ENCODE results near the gene RPS28. TPM values are rescaled to one million over a fixed set of nuclear protein-coding genes. Genes with fewer than 3 reads are reported as not detected.
"Not testable (repeated sequence)": the region's sequence is repeated elsewhere in the genome, so short reads cannot be mapped to it uniquely, and the experiment has no call there.

Gene RPS28
- total RNA-seq, 4 donors from 2014 or later = 172 to 357 (median 250) TPM

DNA sequence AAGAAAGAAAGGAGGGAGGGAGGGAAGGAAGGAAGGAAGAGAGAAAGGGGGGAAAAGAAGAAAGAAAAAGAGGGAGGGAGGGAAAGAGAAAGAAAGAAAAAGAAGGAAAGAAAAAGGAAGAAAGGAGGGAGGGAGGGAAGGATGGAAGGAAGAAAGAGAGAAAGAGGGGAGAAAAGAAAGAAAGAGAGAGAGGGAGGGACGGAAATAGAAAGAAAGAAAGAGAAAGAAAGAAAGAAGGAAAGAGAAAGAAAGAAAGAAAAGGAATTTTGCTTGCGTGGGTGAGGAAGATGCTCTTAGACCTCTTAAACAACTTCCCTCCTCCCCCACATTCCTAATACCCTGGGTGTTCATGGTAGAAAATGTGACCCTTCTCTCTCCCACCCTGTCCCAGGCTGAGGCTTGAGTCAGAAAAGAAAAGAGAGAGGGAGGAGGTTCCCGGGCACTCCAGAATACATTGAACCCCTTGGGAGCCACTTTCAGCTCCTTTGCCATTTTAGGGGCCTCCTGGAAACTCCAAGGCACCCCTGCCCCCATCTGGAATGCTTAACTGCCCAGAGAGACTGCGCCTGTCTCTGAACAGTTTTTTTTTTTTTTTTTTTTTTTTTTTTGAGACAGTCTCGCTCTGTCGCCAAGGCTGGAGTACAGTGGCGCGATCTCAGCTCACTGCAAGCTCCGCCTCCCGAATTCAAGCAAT is 31.0 kb downstream of the RPS28 start:
- Histone ChIP-seq H3K4me3 (peak overlapping the region in 1 of 2 donors; percentile 18), H3K36me3 (no peaks in the 10 kb centered on the region), H3K9me3 (no peaks in the 10 kb centered on the region), H3K27me3 (peaks cover 33% of the 10 kb centered on the region), H3K27ac (peak overlapping the region in 1 of 4 donors; percentile 27), H3K4me1 (peaks cover 0 to 23% (median 8%) of the 10 kb centered on the region in 3 donors)
- ATAC-seq = no peak
- 23 to 36% methylated on average over 6 to 8 of the region's 10 CpGs for WGBS, 2 donors (ENCODE audit: low coverage in 1 of 2)
- no peak for TF ChIP-seq POLR2A (IDR thresholded peaks at IDR 0.05)
- TF ChIP-seq, protein P1, sequence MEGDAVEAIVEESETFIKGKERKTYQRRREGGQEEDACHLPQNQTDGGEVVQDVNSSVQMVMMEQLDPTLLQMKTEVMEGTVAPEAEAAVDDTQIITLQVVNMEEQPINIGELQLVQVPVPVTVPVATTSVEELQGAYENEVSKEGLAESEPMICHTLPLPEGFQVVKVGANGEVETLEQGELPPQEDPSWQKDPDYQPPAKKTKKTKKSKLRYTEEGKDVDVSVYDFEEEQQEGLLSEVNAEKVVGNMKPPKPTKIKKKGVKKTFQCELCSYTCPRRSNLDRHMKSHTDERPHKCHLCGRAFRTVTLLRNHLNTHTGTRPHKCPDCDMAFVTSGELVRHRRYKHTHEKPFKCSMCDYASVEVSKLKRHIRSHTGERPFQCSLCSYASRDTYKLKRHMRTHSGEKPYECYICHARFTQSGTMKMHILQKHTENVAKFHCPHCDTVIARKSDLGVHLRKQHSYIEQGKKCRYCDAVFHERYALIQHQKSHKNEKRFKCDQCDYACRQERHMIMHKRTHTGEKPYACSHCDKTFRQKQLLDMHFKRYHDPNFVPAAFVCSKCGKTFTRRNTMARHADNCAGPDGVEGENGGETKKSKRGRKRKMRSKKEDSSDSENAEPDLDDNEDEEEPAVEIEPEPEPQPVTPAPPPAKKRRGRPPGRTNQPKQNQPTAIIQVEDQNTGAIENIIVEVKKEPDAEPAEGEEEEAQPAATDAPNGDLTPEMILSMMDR (IDR thresholded peaks at IDR 0.05) = no peak
- TF ChIP-seq EP300 (IDR thresholded peaks at IDR 0.05) = no peak
- TF ChIP-seq POLR2AphosphoS5 (IDR thresholded peaks at IDR 0.05) = no peak

DNA sequence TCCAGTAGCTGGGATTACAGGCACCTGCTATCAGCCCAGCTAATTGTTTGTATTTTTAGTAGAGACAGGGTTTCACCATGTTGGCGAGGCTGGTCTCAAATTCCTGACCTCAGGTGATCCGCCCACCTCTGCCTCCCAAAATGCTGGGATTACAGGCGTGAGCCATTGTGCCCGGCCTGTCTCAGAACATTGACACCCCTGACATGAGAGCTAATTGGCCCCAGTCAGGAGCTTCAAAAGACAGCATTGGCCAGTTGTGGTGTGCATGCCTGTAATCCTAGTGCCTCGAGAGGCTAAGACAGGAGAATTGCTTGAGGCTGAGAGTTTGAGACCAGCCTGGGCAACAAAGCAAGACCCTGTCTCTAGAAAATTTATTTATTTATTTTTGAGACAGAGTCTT is 31.5 kb downstream of the RPS28 start:
- 40 to 89% methylated on average over 1 to 4 of the region's 5 CpGs for WGBS, 2 donors (ENCODE audit: low coverage in 1 of 2)
- not testable (repeated sequence) for ATAC-seq, H3K9me3 ChIP-seq, H3K36me3 ChIP-seq
- peak overlapping the region in 1 of 2 donors; percentile 18 for H3K4me3 ChIP-seq
- peak overlapping the region in 1 of 4 donors; percentile 27 for H3K27ac ChIP-seq
- peaks cover 0 to 23% (median 8%) of the 10 kb centered on the region in 3 donors for H3K4me1 ChIP-seq
- peaks cover 33% of the 10 kb centered on the region for H3K27me3 ChIP-seq

DNA sequence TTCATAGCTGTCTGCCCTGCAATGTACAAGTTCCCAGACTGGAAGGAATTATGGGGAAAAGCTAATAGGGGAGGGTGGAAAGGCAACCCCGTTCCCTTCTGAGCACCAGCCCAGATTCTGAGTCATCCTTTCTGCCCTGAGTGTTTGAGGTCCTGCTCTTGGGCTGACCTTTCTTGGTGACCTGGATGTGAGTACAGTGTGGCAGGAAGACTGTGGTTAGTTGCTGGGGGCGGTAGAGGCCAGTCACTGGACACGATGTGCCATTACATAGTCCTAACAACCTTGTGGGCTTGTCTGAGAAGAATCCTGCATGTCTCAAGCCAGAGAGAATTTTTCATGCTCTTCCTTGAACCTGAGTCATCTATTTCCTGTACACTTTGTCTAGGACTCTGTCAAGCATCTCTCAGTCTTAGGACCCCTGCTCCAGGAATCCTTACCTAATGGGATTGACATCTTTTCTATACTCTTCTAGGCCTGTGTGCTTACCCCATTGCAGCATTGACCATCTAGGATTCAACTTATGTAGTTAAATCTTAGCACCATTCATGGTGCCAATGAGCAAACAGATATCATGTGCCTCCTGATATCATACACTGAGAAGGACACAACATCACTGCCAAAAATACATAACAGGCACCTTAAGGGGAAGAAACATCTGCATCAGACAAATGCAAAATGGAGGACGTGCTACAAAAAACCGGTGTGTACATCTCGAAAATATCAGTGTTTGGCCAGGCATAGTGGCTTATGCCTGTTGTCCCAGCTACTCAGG is 34.5 kb downstream of the RPS28 start:
- Histone ChIP-seq H3K4me3 (no peak overlapping the region), H3K27ac (peak overlapping the region in 2 of 4 donors; percentile 23 to 29), H3K27me3 (peaks cover 25% of the 10 kb centered on the region), H3K4me1 (peaks cover 0 to 23% (median 8%) of the 10 kb centered on the region in 3 donors), H3K9me3 (no peaks in the 10 kb centered on the region), H3K36me3 (no peaks in the 10 kb centered on the region)
- TF ChIP-seq POLR2AphosphoS5 (IDR thresholded peaks at IDR 0.05) = peak; percentile 66
- no peak for TF ChIP-seq EP300 (IDR thresholded peaks at IDR 0.05)
- WGBS, 2 donors (ENCODE audit: low coverage in 1 of 2) = 52 to 53% methylated on average over 3 to 5 of the region's 6 CpGs
- peak; percentile 72 for ATAC-seq

DNA sequence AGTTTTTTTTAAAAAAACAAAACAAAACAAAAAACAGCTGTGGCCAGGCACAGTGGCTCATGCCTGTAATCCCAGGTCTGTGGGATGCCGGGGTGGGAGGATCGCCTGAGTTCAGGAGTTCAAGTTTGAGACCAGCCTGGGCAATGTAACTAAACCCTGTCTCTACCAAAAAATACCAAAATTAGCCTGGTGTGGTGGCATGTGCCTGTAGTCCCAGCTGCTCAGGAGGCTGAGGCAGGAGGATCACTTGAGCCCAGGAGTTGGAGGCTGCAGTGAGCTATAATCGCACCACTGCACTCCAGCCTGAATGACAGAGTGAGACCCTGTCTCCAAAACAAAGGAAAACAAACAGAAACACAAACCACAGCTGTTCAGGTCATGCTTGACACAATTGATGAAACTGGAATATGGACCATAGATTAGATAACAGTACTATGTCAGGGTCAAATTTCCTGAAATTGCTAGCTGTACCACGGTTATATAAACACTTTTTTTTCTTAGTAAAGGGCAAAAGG is 35.8 kb downstream of the RPS28 start:
- 53 to 56% methylated on average over 2 of the region's 4 CpGs for WGBS, 2 donors (ENCODE audit: low coverage in 1 of 2)
- Histone ChIP-seq H3K9me3 (no peaks in the 10 kb centered on the region), H3K27ac (no peak overlapping the region), H3K36me3 (no peaks in the 10 kb centered on the region), H3K4me1 (peaks cover 0 to 34% (median 12%) of the 10 kb centered on the region in 3 donors), H3K4me3 (no peak overlapping the region), H3K27me3 (peaks cover 14% of the 10 kb centered on the region)
- TF ChIP-seq POLR2AphosphoS5 (IDR thresholded peaks at IDR 0.05) (no peak), EP300 (IDR thresholded peaks at IDR 0.05) (no peak), POLR2A (IDR thresholded peaks at IDR 0.05) (no peak)
- TF ChIP-seq, protein P1 (IDR thresholded peaks at IDR 0.05) = no peak
- no peak for ATAC-seq

DNA sequence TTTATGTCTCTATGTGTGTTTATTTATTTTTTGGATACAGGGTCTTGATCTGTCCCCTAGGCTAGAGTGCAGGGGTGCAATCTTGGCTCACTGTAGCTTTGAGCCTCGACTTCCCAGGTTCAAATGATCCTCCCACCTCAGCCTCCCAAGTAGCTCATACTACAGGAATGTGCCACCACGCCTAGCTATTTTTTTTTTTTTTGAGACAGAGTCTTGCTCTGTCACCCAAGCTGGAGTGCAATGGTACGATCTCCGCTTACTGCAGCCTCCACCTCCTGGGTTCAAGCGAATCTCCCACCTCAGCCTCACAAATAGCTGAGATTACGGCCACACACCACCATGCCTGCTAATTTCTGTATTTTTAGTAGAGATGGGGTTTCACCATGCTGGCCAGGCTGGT is 37.7 kb downstream of the RPS28 start:
- 78 to 97% methylated on average over 4 to 5 of the region's 6 CpGs for WGBS, 2 donors (ENCODE audit: low coverage in 1 of 2)
- Histone ChIP-seq H3K4me1 (peaks cover 0 to 36% (median 19%) of the 10 kb centered on the region in 3 donors), H3K27ac (no peak overlapping the region), H3K4me3 (no peak overlapping the region), H3K36me3 (no peaks in the 10 kb centered on the region), H3K9me3 (no peaks in the 10 kb centered on the region), H3K27me3 (no peaks in the 10 kb centered on the region)
- TF ChIP-seq, protein P1 (IDR thresholded peaks at IDR 0.05) = no peak
- TF ChIP-seq EP300 (IDR thresholded peaks at IDR 0.05) = no peak
- TF ChIP-seq POLR2AphosphoS5 (IDR thresholded peaks at IDR 0.05) = no peak
- no peak for ATAC-seq

All from gastroesophageal sphincter (tissue), 4 donors.